ENCODE results near the gene EFNA5. TPM values are rescaled to one million over a fixed set of nuclear protein-coding genes. Genes with fewer than 3 reads are reported as not detected.

EFNA5 gene
- total and polyA plus RNA-seq, 2 of the 8 experiments (the other 6 are each of a cell fraction or from before 2014, with no cell fraction given): 9.6 to 21.8 TPM

GRCh38 chr5:107419498-107419897 lies 251.2 kb downstream of the EFNA5 start (continued):
- TF ChIP-seq RXRA (IDR thresholded peaks at IDR 0.05; ENCODE audit: insufficient read depth, low read depth, low read length) (no peak), HDAC2 (IDR thresholded peaks at IDR 0.05; ENCODE audit: borderline replicate concordance in 1 of 2, low read depth in 2 of 2, low read length in 2 of 2) (no peak), POU5F1 (IDR thresholded peaks at IDR 0.05; ENCODE audit: low read depth, low read length) (no peak), TAF1 (IDR thresholded peaks at IDR 0.05; ENCODE audit: low read depth, low read length) (no peak)

Measured in H1 (cell line).